ENCODE measurements around the gene USP10. TPM values are rescaled to one million over a fixed set of nuclear protein-coding genes. Genes with fewer than 3 reads are reported as not detected.

The USP10 gene
- total and polyA plus RNA-seq, 4 donors: 28.2 to 46.1 (median 42.0) TPM

DNA sequence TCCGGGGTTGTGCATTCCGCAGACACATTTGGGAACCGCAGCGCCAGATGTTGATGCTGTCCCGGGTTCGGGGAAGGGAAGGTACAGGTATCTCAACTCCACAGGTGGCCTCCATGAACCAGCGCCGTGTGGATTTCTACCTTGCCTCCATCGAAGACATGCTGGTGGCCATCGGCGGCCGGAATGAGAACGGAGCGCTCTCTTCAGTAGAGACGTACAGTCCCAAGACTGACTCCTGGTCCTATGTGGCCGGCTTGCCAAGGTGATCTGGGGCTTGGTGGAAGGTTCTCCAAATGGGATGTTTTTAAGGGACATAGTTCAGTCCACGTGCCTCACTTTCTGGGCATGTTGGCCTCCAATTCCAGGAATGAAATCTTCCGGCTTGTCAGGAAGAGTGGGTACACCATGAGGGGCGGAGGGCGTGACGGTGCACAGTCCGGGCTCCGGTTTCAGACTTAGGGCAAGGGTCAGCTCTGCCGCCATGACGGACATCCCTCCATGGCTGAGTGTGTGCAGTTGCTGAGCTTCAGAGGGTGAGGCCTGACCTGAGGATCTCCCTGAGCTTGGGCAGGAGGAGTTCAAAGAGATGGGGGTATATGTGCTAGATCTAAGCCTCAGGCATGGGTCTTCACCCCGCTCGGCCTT, 40.0 kb upstream of the USP10 start:
- H3K4me1 ChIP-seq (ENCODE audit: control insufficient read depth in 4 of 4, insufficient read depth in 4 of 4, low read length in 3 of 4): peaks cover 0 to 7% (median 1%) of the 10 kb centered on the region in 4 donors

DNA sequence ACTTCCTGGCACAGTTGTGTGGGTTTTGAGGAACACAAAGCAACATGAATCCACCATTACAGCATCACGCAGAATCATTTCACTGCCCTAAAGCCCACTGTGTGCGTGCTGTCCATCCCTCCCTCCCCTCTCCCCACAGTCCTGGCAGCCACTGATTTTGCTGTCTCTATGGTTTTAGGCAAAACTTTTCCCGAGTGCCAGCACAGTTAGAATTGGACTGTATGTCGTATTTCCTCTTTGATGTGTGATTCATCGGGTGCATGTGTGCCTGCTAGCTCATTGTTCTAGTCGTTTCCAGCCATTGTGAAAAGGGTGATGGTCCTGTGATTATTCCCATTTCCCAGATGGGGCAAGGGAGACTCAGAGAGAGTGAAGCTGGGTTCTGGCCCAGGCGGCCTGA, 38.8 kb upstream of the USP10 start:
- Histone ChIP-seq H3K9me3 (ENCODE audit: control insufficient read depth in 4 of 4, low read length in 3 of 4) (no peaks in the 10 kb centered on the region), H3K36me3 (ENCODE audit: control insufficient read depth in 4 of 4, insufficient read depth in 3 of 4, low read depth in 1 of 4, low read length in 3 of 4) (peaks cover 20 to 75% (median 48%) of the 10 kb centered on the region in 4 donors), H3K4me1 (ENCODE audit: control insufficient read depth in 4 of 4, insufficient read depth in 4 of 4, low read length in 3 of 4) (peaks cover 0 to 7% (median 1%) of the 10 kb centered on the region in 4 donors), H3K9ac (ENCODE audit: low read depth in 1 of 2, low read length in 2 of 2) (no peak overlapping the region), H3K27me3 (ENCODE audit: control insufficient read depth in 4 of 4, insufficient read depth in 4 of 4, low read length in 3 of 4) (no peaks in the 10 kb centered on the region), H3K4me3 (ENCODE audit: low read depth in 1 of 3, low read length in 3 of 3) (no peak overlapping the region), H3K27ac (ENCODE audit: low read depth in 1 of 2, low read length in 2 of 2) (no peak overlapping the region)
- no peak for TF ChIP-seq RXRA (IDR thresholded peaks at IDR 0.05)
- TF ChIP-seq, protein P1, sequence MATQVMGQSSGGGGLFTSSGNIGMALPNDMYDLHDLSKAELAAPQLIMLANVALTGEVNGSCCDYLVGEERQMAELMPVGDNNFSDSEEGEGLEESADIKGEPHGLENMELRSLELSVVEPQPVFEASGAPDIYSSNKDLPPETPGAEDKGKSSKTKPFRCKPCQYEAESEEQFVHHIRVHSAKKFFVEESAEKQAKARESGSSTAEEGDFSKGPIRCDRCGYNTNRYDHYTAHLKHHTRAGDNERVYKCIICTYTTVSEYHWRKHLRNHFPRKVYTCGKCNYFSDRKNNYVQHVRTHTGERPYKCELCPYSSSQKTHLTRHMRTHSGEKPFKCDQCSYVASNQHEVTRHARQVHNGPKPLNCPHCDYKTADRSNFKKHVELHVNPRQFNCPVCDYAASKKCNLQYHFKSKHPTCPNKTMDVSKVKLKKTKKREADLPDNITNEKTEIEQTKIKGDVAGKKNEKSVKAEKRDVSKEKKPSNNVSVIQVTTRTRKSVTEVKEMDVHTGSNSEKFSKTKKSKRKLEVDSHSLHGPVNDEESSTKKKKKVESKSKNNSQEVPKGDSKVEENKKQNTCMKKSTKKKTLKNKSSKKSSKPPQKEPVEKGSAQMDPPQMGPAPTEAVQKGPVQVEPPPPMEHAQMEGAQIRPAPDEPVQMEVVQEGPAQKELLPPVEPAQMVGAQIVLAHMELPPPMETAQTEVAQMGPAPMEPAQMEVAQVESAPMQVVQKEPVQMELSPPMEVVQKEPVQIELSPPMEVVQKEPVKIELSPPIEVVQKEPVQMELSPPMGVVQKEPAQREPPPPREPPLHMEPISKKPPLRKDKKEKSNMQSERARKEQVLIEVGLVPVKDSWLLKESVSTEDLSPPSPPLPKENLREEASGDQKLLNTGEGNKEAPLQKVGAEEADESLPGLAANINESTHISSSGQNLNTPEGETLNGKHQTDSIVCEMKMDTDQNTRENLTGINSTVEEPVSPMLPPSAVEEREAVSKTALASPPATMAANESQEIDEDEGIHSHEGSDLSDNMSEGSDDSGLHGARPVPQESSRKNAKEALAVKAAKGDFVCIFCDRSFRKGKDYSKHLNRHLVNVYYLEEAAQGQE (IDR thresholded peaks at IDR 0.05): no peak
- TF ChIP-seq, protein P2, sequence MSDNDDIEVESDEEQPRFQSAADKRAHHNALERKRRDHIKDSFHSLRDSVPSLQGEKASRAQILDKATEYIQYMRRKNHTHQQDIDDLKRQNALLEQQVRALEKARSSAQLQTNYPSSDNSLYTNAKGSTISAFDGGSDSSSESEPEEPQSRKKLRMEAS (IDR thresholded peaks at IDR 0.05): no peak
- no peak for TF ChIP-seq EGR1 (IDR thresholded peaks at IDR 0.05; ENCODE audit: low read depth in 2 of 2)
- TF ChIP-seq NR2F2 (IDR thresholded peaks at IDR 0.05): no peak
- TF ChIP-seq YY1 (IDR thresholded peaks at IDR 0.05): no peak
- TF ChIP-seq RAD21 (IDR thresholded peaks at IDR 0.05): no peak
- TF ChIP-seq, protein P3, sequence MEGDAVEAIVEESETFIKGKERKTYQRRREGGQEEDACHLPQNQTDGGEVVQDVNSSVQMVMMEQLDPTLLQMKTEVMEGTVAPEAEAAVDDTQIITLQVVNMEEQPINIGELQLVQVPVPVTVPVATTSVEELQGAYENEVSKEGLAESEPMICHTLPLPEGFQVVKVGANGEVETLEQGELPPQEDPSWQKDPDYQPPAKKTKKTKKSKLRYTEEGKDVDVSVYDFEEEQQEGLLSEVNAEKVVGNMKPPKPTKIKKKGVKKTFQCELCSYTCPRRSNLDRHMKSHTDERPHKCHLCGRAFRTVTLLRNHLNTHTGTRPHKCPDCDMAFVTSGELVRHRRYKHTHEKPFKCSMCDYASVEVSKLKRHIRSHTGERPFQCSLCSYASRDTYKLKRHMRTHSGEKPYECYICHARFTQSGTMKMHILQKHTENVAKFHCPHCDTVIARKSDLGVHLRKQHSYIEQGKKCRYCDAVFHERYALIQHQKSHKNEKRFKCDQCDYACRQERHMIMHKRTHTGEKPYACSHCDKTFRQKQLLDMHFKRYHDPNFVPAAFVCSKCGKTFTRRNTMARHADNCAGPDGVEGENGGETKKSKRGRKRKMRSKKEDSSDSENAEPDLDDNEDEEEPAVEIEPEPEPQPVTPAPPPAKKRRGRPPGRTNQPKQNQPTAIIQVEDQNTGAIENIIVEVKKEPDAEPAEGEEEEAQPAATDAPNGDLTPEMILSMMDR (IDR thresholded peaks at IDR 0.05; ENCODE audit: low read depth, low read length, missing input control): no peak
- TF ChIP-seq, protein P4, sequence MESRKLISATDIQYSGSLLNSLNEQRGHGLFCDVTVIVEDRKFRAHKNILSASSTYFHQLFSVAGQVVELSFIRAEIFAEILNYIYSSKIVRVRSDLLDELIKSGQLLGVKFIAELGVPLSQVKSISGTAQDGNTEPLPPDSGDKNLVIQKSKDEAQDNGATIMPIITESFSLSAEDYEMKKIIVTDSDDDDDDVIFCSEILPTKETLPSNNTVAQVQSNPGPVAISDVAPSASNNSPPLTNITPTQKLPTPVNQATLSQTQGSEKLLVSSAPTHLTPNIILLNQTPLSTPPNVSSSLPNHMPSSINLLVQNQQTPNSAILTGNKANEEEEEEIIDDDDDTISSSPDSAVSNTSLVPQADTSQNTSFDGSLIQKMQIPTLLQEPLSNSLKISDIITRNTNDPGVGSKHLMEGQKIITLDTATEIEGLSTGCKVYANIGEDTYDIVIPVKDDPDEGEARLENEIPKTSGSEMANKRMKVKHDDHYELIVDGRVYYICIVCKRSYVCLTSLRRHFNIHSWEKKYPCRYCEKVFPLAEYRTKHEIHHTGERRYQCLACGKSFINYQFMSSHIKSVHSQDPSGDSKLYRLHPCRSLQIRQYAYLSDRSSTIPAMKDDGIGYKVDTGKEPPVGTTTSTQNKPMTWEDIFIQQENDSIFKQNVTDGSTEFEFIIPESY (IDR thresholded peaks at IDR 0.05): no peak
- no peak for DNase-seq (ENCODE audit: low spot score)
- WGBS: 90% methylated on average over 7 of the region's 7 CpGs

More for the DNA sequence above, 40.0 kb upstream of the USP10 start:
- peaks cover 20 to 73% (median 47%) of the 10 kb centered on the region in 4 donors for H3K36me3 ChIP-seq (ENCODE audit: control insufficient read depth in 4 of 4, insufficient read depth in 3 of 4, low read depth in 1 of 4, low read length in 3 of 4)
- no peaks in the 10 kb centered on the region for H3K27me3 ChIP-seq (ENCODE audit: control insufficient read depth in 4 of 4, insufficient read depth in 4 of 4, low read length in 3 of 4)
- DNase-seq (ENCODE audit: low spot score): no peak
- no peak for TF ChIP-seq NR2F2 (IDR thresholded peaks at IDR 0.05)
- H3K9me3 ChIP-seq (ENCODE audit: control insufficient read depth in 4 of 4, low read length in 3 of 4): no peaks in the 10 kb centered on the region
- no peak overlapping the region for H3K9ac ChIP-seq (ENCODE audit: low read depth in 1 of 2, low read length in 2 of 2)
- H3K27ac ChIP-seq (ENCODE audit: low read depth in 1 of 2, low read length in 2 of 2): no peak overlapping the region
- H3K4me3 ChIP-seq (ENCODE audit: low read depth in 1 of 3, low read length in 3 of 3): no peak overlapping the region
- WGBS: 96% methylated on average over 27 of the region's 27 CpGs

Data from liver (tissue), 9 donors.